ENCODE data around the gene SORCS2. TPM values are rescaled to one million over a fixed set of nuclear protein-coding genes. Genes with fewer than 3 reads are reported as not detected.

SORCS2 gene
- total and polyA plus RNA-seq, 2 donors (not counting 1 experiment from before 2014, with no cell fraction given) = not detected

- Mint-ChIP-seq H3K27ac (no peak overlapping the region), H3K4me3 (no peak overlapping the region), H3K4me1 (no peaks in the 10 kb centered on the region), H3K9me3 (ENCODE audit: insufficient read depth) (no peaks in the 10 kb centered on the region), H3K27me3 (no peaks in the 10 kb centered on the region)
- Histone ChIP-seq H3K9ac (ENCODE audit: low read length) (no peak overlapping the region), H3K36me3 (replicated peaks in 1 of 2; ENCODE audit: control extremely low read depth in 1 of 2, control insufficient read depth in 1 of 2, extremely low read depth in 1 of 2, insufficient read depth in 2 of 2, low read length in 1 of 2) (no peaks in the 10 kb centered on the region), H2AFZ (ENCODE audit: insufficient read depth, low read depth, low read length, poor library complexity, severe bottlenecking) (no peak overlapping the region), H3K27ac (ENCODE audit: low read length in 2 of 2) (no peak overlapping the region), H3K4me2 (replicated peaks; ENCODE audit: low read depth, low read length, poor library complexity, severe bottlenecking) (no peak overlapping the region), H3K4me3 (ENCODE audit: control extremely low read depth in 1 of 5, extremely low read depth in 1 of 5, insufficient read depth in 1 of 5, low read depth in 2 of 5, low read length in 4 of 5) (no peak overlapping the region), H3K9me3 (ENCODE audit: control extremely low read depth in 1 of 3, control insufficient read depth in 2 of 3, insufficient read depth in 1 of 3, low read length in 2 of 3) (peaks cover 0 to 9% (median 0%) of the 10 kb centered on the region in 3 donors), H4K20me1 (ENCODE audit: control insufficient read depth, insufficient read depth, low read length, poor library complexity, severe bottlenecking) (no peaks in the 10 kb centered on the region), H3K4me1 (ENCODE audit: control insufficient read depth in 2 of 2, insufficient read depth in 2 of 2, low read length in 2 of 2) (no peaks in the 10 kb centered on the region), H3K79me2 (ENCODE audit: control insufficient read depth, insufficient read depth, low read length) (no peaks in the 10 kb centered on the region), H3K27me3 (replicated peaks in 1 of 4; ENCODE audit: control extremely low read depth in 1 of 4, control insufficient read depth in 3 of 4, insufficient read depth in 4 of 4, low read length in 3 of 4) (no peaks in the 10 kb centered on the region)
- CTCF ChIA-PET = no interaction called here
- DNase-seq (no peak), ATAC-seq (ENCODE audit: low read depth) (no peak)
- POLR2A ChIA-PET = no interaction called here
- WGBS (ENCODE audit: insufficient coverage) = 82% methylated on average over 6 of the region's 11 CpGs
- intact Hi-C loops (cut with micrococcal nuclease) = no loop called here
- no peak for TF ChIP-seq EZH2 (IDR thresholded peaks at IDR 0.05; ENCODE audit: borderline replicate concordance, insufficient read depth, low read depth, low read length, poor library complexity, severe bottlenecking)
- TF ChIP-seq CTCF (IDR thresholded peaks at IDR 0.05) = no peak
These were observed 243.2 kb downstream of the SORCS2 start for GRCh38 chr4:7435471-7436061.

- intact Hi-C loops (cut with micrococcal nuclease) = no loop called here
- Histone ChIP-seq H2AFZ (ENCODE audit: insufficient read depth, low read depth, low read length, poor library complexity, severe bottlenecking) (no peak overlapping the region), H3K9me3 (ENCODE audit: control extremely low read depth in 1 of 3, control insufficient read depth in 2 of 3, insufficient read depth in 1 of 3, low read length in 2 of 3) (peaks cover 0 to 12% (median 0%) of the 10 kb centered on the region in 3 donors), H3K4me3 (ENCODE audit: control extremely low read depth in 1 of 5, extremely low read depth in 1 of 5, insufficient read depth in 1 of 5, low read depth in 2 of 5, low read length in 4 of 5) (no peak overlapping the region), H3K27ac (ENCODE audit: low read length in 2 of 2) (no peak overlapping the region), H3K27me3 (replicated peaks in 1 of 4; ENCODE audit: control extremely low read depth in 1 of 4, control insufficient read depth in 3 of 4, insufficient read depth in 4 of 4, low read length in 3 of 4) (no peaks in the 10 kb centered on the region), H3K36me3 (replicated peaks in 1 of 2; ENCODE audit: control extremely low read depth in 1 of 2, control insufficient read depth in 1 of 2, extremely low read depth in 1 of 2, insufficient read depth in 2 of 2, low read length in 1 of 2) (no peaks in the 10 kb centered on the region), H3K9ac (ENCODE audit: low read length) (no peak overlapping the region), H3K79me2 (ENCODE audit: control insufficient read depth, insufficient read depth, low read length) (no peaks in the 10 kb centered on the region), H3K4me2 (replicated peaks; ENCODE audit: low read depth, low read length, poor library complexity, severe bottlenecking) (no peak overlapping the region), H4K20me1 (ENCODE audit: control insufficient read depth, insufficient read depth, low read length, poor library complexity, severe bottlenecking) (no peaks in the 10 kb centered on the region), H3K4me1 (ENCODE audit: control insufficient read depth in 2 of 2, insufficient read depth in 2 of 2, low read length in 2 of 2) (no peaks in the 10 kb centered on the region)
- TF ChIP-seq CTCF (IDR thresholded peaks at IDR 0.05) = no peak
- TF ChIP-seq EZH2 (IDR thresholded peaks at IDR 0.05; ENCODE audit: borderline replicate concordance, insufficient read depth, low read depth, low read length, poor library complexity, severe bottlenecking) = no peak
- 80% methylated on average over 13 of the region's 13 CpGs for WGBS (ENCODE audit: insufficient coverage)
- Mint-ChIP-seq H3K4me1 (no peaks in the 10 kb centered on the region), H3K27me3 (peaks cover 4% of the 10 kb centered on the region), H3K4me3 (no peak overlapping the region), H3K27ac (no peak overlapping the region), H3K9me3 (ENCODE audit: insufficient read depth) (no peaks in the 10 kb centered on the region)
- ChIA-PET CTCF (no interaction called here), POLR2A (no interaction called here)
- ATAC-seq (ENCODE audit: low read depth) (no peak), DNase-seq (no peak)
These were observed 243.9 kb downstream of the SORCS2 start for GRCh38 chr4:7436256-7436655.
